Parathyroid adenoma (tissue), 2 donors: ENCODE data around the gene TECR.

ENCODE experiments used
- H2AFZ ChIP-seq: fragments of 300-600 bp; sonication (generic); one replicate; pipeline ENCODE4 v1.7.0; 2017; ENCODE audit warnings: antibody characterized with exemption, mild to moderate bottlenecking
- H3K27ac ChIP-seq: fragments of 300-600 bp; sonication (generic); one replicate; pipeline ENCODE4 v1.7.0; 2017
- H3K27me3 ChIP-seq: fragments of 300-600 bp; sonication (generic); one replicate; pipeline ENCODE4 v1.7.0; 2017; ENCODE audit warnings: low read length; ENCODE audit not compliant: control insufficient read depth, insufficient read depth
- H3K36me3 ChIP-seq: fragments of 300-600 bp; sonication (generic); one replicate; pipeline ENCODE4 v1.7.0; 2017; ENCODE audit warnings: low read length; ENCODE audit not compliant: control insufficient read depth, insufficient read depth
- H3K4me1 ChIP-seq: fragments of 300-600 bp; sonication (generic); one replicate; pipeline ENCODE4 v1.7.0; 2017; ENCODE audit warnings: control low read depth
- H3K4me2 ChIP-seq: fragments of 300-600 bp; sonication (generic); one replicate; pipeline ENCODE4 v1.7.0; 2017; ENCODE audit warnings: low read length
- H3K4me3 ChIP-seq: fragments of 300-600 bp; sonication (generic); one replicate; pipeline ENCODE4 v1.7.0; 2017; ENCODE audit warnings: low read depth, low read length
- H3K79me2 ChIP-seq: fragments of 300-600 bp; sonication (generic); one replicate; pipeline ENCODE4 v1.7.0; 2017; ENCODE audit warnings: control low read depth
- H3K9ac ChIP-seq: fragments of 300-600 bp; sonication (generic); one replicate; pipeline ENCODE4 v1.7.0; 2017; ENCODE audit warnings: mild to moderate bottlenecking
- H3K9me3 ChIP-seq: fragments of 300-600 bp; sonication (generic); one replicate; pipeline ENCODE4 v1.7.0; 2017; ENCODE audit warnings: low read length; ENCODE audit not compliant: control insufficient read depth
- TF ChIP-seq, protein P1 (sequence below): fragments of 300-600 bp; sonication (generic); IDR thresholded peaks from one replicate; pipeline ENCODE4 v1.7.0; 2017; ENCODE audit warnings: antibody characterized with exemption, mild to moderate bottlenecking
- donor health status: primary hyperparathyroidism.

Gene TECR

DNA sequence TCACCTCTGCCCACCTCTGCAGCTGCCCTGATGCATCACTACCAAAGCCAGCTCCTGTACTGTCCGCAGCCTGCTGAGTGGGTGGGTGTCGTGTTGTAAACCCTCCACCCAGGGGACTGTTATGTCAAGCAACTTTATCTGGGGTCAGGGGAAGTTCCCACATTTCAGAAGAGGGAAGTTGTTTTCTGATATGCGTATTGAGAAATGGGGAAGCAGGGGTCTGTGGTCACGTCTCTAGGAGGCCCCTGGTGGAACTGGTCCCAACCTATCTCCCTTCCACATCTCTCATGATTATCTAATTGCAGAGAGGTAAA lies 84.7 kb downstream of the TECR start:
- Histone ChIP-seq H2AFZ (no peak overlapping the region), H3K27me3 (no peaks in the 10 kb centered on the region), H3K79me2 (no peaks in the 10 kb centered on the region), H3K4me3 (no peak overlapping the region), H3K36me3 (no peaks in the 10 kb centered on the region), H3K27ac (no peak overlapping the region), H3K9me3 (no peaks in the 10 kb centered on the region), H3K4me1 (no peaks in the 10 kb centered on the region), H3K9ac (no peak overlapping the region), H3K4me2 (no peak overlapping the region)
- TF ChIP-seq, protein P1, sequence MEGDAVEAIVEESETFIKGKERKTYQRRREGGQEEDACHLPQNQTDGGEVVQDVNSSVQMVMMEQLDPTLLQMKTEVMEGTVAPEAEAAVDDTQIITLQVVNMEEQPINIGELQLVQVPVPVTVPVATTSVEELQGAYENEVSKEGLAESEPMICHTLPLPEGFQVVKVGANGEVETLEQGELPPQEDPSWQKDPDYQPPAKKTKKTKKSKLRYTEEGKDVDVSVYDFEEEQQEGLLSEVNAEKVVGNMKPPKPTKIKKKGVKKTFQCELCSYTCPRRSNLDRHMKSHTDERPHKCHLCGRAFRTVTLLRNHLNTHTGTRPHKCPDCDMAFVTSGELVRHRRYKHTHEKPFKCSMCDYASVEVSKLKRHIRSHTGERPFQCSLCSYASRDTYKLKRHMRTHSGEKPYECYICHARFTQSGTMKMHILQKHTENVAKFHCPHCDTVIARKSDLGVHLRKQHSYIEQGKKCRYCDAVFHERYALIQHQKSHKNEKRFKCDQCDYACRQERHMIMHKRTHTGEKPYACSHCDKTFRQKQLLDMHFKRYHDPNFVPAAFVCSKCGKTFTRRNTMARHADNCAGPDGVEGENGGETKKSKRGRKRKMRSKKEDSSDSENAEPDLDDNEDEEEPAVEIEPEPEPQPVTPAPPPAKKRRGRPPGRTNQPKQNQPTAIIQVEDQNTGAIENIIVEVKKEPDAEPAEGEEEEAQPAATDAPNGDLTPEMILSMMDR = no peak
